Measurements from ENCODE around the gene TBX6.

TBX6 gene

DNA sequence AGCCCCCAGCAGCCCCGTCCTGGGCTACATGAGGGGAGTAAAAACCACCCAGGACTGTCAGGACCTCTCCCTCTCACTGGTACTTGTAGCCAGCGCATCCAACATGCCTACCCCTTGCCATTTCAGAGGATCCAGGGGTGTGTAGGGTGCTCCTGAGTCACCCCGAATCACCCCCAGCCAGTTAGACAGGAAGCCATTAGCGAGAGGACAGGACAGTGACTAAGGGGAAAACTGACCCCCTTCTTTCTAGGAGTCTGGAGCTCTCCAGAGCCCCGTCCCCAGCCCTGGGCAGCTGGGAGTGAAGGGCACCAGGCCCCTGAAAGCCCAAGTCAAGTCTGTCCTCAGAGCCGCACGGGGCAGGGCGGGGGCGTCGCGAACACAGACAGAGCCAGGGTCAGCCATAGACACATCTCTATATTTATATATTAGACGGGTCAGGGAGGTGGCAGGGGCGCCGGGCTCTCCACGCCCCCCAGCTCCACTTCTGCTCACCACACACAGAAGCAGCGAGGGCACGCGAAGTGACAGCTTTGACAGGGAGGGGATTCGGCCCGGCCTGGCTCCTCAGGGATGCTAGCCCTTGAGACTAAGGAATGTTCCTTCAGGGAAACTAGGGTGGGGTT, 22.1 kb upstream of the TBX6 start:
- no peak for DNase-seq

DNA sequence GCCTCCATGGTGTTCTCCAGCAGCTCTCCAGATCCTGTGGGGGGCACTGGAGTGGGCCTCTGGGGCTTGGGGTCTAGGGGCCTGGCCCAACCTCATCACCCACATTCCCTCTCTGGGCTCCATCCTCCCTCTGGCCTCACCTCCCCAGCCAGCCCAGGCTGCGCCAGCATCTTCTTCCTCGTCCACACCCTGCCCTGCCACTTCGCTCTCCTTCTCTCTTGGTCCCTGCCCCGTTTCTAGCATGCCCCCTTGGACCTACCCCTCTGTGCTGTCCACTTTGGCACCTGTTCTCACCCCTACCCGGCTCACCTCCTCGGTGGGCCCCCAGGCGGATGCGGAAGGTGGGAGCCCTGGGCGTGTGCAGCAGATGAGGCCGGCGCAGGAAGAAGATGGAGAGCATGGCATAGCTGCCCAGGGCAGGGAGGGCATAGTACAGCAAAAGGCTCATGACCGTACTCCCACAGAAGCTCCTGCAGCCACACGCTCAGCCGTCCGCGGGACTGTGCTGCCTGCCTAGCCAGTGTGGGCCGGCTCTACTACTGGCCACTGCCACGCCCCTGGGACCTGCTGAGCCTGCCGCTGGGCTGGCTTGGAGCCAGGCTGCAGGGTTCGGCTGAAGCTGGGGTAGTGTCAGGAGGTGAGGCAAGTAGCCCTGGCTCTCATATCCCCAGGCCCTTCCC, 21.4 kb upstream of the TBX6 start, which contains the start of gene GDPD3:
Gene GDPD3 (minus strand): TSS at position 507 of the 680 bp plus-strand sequence. CDS start 59 bp downstream, at position 448.
- DNase-seq: no peak

DNA sequence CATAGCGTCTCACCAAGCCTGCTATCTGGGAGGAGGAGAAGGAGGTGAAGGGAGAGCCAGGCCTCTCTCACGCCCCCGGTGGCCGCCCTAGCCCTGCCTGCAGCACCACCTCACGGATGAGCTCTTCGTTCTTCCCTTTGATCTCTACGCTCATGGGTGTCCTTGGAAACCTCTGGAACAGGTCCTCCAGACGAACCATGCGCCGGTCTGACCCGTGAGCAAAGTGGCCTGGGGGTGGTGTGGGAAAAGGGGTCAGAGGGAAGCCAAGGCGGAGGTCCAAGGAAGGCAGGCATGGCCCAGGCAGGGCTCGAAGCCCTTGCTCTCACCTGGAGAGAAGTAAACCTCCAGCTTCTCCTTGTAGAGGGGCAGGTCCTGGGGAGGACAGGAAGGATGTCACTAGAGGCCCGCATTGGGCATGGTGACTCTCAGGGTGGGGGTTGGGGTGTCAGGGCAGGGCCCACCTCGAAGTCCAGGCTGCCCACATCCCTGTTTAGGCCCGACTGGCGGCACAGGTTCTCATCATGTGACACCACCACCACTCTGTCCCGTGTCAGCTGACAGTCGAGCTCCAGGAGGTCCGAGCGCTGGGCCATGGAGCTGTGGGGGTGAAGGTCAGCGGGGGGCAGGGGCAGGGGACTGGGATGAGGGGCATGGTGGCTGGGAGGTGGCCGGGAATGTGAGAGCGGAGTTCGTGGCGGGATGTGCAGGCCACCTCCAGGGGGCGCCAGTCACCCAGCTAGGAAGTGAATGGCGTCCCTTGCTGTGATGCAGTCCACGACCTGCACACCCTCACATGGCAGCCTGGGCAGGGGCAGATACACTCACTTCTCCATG, 20.7 kb upstream of the TBX6 start:
- peak in 2 of 14 donors; percentile 2 to 5 for DNase-seq

DNA sequence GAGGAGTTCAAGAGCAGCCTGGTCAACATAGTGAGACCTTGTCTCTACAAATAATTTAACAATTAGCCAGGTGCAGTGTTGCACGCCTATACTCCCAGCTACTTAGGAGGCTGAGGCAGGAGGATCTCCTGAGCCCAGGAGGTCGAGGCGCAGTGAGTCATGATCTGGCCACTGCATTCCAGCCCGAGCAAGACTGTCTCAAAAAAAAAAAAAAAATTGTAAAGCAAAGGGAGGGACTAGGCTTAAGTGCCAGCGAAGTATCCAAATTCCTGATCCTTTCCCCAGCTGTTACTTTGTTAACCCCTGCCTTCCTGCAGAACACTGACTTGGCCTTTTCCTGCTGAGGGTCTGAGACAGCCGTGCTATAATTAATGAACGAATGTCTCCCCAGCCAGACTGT, 18.9 kb upstream of the TBX6 start:
- no peak for DNase-seq

DNA sequence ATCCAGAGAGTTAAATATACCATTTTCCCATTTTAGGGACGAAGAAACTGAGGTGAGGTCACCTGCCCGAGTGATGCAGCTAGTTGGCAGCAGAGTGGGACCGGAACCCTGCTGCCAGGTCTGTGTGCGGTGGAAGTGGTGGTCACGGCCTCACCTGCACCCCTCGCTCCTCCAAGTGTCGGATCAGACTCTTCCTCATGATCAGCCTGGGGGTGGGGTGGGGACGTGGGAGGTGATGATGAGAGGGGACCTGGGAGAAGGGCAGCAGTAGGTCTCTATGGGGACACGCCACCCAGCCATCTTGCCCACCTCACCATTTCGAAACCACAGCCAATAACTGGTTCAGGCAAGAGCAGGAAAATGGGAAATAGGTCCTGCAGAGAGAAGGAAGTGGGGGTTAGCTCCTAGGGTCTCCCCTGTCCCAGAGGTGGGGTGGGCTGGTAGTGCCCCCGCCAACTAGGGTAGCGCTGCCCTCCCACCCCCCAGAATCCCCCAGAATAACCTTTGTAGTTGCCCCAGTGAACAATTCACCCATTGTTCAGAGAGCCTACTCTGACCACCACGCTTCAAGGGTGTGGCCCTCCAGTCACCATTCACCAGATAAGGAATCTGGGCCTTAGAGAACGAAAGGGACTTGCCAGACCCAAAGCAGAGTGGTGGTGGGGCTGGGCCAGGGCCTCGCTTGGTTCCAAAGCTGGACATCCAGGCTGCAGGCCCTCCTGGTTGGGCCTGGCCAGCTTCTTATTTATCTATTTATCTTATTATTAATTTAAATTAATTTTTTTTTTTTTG, 16.5 kb upstream of the TBX6 start:
- no peak for DNase-seq

DNA sequence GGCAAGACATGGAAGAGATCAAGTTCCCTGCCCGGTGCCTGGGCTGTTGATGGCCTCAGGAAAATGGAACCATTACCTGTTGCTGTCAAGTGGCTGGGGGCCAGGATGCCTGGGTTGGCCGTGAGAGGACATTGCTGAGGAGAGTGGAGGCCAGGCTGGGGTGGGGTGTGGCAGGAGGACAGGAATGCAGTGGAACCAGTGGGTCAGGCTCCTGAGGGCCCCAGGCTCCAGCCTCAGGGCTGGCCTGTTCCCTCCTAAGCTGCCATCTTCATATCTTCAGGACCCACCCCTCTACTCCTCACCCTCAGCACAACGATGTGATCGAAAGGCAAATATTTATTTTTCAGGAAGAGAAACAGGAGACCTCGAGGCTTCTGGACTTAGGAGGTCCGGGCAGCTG, 12.8 kb upstream of the TBX6 start:
- DNase-seq: no peak

DNA sequence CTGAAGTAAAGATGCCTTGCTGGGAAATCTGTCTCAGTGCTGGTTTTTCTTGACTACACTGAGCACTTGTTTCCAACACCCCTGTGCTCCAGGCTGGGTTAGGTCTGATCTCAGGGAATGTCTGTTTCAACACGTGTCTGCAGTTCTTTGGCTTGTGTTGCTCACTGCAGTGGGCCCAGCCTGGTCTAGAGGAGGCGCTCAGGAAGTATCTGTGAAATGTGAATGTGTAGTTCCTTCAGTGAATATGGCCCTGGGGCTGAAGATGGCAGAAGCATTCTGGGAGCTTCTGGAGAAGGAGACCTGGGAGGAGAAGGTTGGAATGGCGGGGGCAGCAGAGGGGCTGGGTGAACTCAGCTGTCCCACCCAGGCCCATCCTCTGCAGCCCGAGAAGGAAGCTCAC, 12.4 kb upstream of the TBX6 start:
- no peak for DNase-seq

DNA sequence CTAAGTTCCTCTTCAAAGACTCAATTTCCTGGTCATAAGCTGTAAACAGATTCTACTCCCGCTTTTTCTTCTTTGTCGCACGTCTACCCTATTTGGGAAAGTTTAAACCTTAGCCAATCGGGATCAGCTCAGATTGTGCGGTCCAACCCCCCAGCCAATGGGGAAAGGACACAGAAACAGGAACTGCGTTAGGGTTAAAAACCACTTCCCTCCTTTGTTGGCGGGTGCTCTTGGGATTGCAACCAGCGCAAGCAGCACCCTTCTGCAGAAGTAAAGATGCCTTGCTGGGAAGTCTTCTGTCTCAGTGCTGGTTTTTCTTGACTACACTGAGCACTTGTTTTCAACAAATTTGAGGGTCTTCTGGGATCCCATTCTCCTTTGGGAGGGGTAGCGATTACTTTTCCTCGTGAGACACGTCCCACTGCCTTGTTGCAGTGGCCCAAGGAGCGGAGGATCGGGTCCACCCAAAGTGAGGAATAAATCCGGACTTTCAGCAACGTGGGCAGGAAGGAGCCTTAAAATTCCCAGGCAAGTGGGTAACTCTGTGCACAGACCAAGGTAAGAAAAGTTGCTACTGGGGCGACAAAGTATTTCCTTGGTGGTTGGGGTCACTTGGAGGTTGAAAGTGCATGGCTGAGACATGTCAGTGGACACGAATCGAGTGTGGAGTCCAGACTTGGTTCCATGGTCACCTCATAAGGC, 5.3 kb upstream of the TBX6 start:
- DNase-seq: no peak

DNA sequence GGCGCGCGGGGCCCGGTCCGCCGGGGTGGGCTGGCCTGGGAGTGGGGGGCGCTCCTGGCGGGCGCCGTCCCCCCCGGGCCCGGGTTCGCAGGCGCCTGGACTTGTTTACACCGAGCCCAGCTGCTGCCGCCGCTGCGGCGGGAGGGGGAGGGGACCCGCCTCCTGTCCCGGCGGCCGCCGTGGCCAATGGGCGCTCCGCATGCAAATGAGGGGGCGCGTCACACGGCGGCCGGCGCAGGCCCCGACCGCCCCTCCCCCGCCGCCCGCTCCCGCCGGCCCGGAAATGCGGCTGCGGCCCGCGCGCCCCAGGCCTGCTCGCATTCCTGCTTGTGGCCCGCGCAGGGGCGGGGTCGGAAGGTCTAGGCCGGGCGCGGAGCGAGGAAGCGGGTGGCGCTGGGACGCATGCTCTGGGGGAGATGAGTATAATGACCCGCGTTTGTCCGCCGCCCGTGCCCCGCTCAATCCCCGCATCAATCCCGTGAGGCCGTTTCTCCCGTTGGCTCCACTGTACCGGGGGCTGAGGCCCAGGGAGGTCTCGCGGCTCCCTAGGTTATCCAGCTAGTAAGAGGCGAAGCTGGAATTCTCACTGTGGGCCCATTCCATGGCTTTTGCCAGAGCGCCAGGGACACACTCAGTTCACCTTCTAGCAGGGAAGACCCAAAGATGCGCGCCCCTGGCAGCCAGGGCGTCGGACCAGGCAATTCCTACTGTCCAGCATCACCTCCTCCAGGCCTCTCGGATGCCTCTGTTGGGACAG, 4.6 kb upstream of the TBX6 start, which contains the start of gene YPEL3:
Gene YPEL3 (minus strand): TSS at position 109 of the 757 bp plus-strand sequence. CDS start 731 bp downstream, outside the sequence.
- DNase-seq: peak; percentile 20 to 94 (median 82)

DNA sequence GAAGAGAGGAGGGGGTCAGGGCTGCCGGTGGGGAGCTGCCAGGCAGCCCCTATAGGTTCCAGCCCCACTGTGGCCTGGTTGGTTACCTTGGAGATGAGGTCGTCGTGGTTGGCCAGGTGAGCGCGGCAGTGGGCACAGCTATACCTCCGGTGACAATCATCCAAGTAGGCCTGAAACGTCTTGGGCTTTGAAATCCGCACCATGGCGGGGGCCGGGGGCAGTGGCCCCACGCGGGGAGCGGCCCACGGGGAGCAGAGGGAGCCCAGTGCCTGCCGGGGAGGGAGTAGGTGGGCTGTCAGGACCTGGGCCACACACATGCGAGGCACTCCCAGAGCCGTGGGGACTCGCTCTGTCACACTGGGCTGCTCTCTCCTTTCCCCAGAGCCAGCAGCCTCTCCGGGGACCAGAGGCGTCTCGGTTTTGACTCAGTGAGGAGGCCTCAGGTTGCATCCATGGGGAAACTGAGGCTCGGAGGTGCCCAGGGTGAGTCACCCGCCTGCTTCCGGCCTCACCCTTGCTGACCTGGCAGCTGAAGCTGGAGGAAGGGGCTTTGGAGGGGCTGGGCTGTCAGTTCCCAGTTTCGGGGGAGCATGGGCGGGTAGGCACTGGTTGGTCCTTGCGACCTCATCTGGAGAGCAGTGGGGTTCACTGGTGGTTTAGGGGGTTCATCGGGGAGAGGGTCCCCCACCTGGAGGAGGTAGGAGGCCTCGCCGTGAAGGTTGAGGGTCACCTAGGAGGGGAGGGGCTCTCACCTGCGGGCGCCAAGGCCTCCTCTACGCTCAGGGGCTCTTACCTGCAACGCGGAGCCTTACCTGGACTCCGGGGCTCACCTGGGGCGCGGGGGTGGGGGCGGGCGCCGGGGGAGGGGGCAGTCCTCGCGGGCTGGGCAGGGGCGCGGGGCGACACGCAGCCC, 3.7 kb upstream of the TBX6 start:
- peak in 5 of 14 donors; percentile 5 to 45 (median 23) for DNase-seq

DNA sequence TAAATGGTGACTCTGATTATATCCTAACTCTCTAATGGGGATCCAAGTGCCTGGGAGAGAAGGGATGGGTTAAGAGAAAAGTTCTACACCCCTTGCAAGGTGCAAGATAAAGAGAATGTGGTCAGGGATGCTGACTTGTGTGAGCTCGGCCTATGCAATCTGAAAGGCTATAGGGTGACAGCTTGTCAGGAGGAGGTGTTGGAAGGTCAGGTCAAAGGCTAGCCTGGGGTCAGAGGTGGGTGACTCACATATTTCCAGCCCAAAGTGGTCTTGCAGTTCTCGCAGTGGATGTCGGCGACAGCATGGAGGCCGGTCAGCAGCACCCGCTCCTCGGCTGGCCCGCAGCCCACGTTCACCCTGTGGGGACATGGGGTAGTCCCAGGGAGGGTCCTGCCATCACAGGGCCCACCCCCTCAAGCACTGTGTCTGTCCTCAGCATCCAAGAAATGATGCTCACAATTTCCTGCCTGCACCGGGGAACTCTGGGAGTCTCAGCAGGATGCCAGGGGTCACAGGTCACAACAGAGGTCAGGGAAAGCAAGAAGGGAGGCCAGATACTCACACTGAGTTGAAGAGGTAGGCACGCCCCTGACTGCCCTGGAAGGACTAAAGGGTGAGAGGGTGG, 2.9 kb upstream of the TBX6 start:
- peak in 1 of 14 donors; percentile 18 for DNase-seq

DNA sequence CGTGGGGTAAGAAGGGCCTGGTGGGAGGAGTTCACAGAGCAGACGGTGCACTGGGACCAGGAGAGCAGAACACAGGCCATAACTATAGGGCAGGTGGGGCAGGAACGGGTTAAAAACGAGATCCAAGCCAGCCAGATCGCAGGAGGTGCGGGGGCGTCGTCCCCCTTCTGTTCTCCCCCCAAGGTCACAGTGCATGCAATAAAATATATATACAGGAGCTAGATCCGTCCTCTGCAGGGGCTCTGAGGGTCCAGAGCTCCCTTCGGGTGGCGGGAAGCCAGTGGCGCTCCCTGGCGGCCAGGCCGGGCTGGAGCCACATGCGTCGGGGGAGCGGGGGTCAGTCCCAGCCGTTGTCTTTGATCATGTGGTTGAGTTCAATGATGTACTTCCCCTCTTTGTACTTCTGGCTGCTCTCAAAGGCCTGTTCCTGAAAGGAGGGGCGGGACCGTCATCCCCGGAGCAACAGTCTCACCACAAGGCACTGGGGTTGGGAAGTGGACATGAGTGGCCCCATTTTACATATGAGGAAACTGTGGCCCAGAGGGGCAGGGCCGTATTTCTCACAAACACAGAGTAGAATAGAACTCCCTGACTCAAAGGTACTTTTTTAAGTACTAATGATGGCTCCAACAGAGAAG, 768 bp upstream of the TBX6 start:
- peak in 13 of 14 donors; percentile 14 to 81 (median 56) for DNase-seq

DNA sequence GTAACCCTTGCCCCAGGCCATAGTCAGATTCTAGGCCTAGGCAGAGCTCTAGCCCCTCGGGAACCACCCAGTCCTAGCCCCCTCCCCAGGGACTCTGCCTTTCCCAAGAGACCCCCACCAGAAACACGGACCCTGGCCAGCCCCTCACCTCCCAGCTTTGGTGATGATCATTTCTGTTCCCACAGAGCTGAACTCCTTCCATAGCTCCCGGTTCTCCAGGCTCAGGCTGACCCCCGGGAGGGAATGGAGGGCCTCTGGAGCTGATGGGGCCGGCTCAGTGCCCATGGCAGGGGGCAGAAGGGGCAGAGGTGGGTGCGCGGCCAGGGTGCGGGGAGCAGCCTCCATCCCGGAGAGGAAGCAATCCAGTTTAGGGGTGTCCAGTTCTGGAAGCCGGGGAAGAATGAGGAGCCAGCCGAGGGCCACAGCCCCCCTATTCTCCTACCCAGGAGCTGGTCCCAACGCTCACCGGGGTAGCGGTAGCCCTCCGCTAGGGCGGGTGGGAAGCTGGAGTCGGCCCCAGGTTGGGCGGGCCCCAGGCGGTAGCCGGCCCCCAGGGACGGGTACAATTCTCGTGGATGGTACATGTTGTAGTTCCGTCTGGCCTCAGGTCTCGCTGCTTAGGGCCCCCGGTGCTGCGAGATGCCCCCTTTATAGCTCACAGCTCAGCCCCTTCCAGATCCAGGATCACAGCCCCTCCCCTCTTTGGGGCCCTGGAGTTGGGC, 953 bp downstream of the TBX6 start:
- peak in 1 of 14 donors; percentile 8 for DNase-seq

DNA sequence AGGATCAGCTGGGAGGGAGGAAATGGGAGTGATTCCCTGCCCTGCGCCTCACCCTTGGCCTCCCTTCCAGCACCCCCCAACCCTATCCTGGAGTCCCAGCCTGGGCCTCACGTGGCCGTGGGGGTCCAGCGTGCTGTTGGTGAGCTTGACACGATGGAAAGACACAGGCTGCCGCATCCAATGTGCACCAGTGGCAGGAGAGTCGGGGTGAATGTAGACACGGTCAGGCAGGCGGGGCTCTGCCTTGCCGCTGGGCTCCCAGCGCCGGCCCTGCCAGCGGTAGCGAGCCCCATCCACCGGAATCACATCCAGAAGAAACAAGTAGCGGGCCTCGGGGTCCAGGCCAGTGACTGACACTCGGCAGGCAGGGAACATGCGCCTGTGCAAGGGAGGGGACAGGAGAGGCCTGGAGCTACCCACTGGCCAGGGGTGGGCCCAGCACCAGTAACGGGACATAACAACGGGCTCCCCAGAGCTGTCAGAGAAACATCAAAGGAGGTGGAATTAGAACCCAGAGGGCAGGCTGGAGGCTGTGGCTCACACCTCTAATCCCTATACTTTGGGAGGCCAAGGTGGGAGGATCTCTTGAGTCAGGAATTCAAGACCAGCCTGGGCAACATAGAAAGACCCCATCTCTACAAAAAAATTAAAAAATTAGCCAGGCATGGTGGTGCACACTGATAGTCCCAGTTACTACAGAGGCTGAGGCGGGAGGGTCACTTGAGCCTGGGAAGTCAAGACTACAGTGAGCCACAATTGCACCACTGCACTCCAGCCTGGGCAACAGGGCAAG, 2.7 kb downstream of the TBX6 start:
- no peak for DNase-seq

DNA sequence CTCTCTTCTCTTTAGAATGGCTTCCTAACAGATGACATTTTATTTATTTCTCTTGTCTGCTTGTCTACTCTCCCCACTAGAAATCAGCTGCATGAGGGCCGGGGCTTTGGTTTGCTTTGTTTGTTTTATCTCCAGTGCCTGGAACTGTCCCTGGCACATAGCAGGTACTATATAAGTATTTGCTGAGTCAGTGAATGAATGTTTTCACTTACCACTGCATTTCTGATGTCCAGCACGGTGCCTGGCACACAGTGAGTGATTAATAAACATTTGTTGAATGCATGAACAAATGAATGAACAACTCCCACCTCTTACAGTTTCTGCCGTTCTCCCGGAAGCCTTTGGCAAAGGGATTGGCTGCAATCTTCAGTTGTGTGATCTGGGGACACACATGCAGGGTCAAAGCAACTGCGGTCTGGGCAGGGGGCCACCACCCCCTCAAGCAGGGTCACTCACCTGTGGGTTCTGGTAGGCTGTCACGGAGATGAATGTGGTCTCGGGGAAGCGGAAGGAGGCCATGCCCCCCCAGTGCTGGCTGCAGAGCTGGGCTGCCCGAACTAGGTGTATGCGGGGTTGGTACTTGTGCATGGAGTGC, 3.4 kb downstream of the TBX6 start:
- DNase-seq: no peak

DNA sequence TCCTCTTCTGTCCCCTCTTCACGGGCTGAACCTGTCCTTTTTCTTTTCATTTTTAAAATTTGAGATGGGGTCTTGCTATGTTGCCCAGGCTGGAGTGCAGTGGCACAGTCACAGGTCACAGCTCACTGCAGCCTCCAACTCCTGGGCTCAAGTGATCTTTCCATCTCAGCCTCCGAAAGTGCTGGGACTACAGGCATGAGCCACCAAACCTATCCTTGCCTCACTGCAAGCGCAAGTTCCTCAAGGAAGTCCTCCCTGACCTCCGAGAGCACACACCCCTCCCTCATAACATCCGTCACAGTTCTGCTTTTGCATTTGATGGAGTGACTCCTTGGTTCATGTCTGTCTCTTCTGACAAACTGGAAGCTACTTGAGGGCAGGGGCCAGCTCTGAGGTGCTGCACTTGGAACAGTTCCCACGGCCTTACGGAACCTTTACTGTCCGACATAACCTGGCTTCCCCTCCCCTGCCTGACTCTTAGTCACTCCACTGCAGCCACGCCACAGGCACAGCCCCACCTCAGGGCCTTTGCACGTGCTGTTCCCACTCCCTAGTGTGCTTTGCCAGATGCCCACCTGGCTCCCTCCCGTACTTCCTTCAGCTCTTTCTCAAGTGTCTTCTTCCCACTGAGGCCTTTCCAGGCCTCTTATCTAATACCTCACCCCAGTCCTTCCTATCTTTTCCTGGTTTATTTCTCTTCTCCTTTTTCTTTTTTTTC, 4.4 kb downstream of the TBX6 start:
- DNase-seq: no peak
